Astrocyte of the spinal cord (primary cell): ENCODE results near the gene CLBA1.

Experiments
- DNase-seq: peaks from one replicate; pipeline ENCODE4 v3.0.0; 2011; ENCODE audit warnings: low read depth, low spot score
- H3K4me3 ChIP-seq: 2 replicates; pipeline ENCODE4 v1.5.1; 2011; ENCODE audit warnings: low read depth, mild to moderate bottlenecking, low read length, moderate library complexity
- in situ Hi-C: cut with HindIII; loops from 2 replicates; pipeline ENCODE4 v1.10.0; 2017; ENCODE audit warnings: low sequenced_read_pairs
- TF ChIP-seq, protein P1 (sequence below): IDR thresholded peaks from 2 replicates; pipeline ENCODE4 v1.5.1; 2012; ENCODE audit warnings: low read depth, mild to moderate bottlenecking, low read length, inconsistent platforms

CLBA1 gene

DNA sequence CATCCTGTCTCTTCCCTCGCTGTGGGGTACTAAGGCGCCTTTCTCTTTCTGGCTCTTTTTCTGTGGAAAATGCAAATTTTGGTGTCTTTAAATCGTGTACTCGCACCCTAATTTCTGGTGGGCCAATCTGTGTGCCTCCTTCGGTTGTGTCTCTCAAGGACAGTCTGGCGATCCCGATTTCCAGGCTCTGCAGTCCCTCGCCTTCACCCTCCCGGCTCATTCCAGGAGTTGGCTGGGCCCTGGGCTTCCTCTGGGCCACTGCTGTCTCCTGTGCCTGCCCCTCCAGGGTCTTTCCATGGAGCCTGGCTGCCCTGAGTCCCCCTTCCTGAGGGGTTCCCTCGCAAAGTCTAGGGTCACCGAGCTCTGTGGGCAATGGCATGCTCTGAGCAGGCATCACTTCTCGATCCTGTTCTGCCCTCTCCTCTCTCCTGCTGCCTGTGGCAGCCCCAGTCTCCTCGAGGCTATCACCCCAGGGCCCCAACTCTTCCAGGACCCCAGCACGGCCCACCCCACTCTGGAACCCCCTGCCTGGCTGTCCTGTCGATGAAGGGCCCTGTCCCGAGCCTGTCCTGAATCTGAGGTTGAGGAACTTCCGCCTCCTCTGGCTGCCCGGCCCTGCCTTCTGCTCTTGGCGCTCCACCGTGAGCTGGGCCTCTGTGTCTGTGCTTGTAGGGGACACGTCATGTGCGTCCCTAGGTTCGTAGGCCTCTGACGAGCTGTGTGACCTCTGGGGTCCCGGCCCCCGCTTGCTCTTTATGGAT lies 31.5 kb upstream of the CLBA1 start:
- no peak overlapping the region for H3K4me3 ChIP-seq
- in situ Hi-C loops, result no loop called here
- TF ChIP-seq, protein P1, sequence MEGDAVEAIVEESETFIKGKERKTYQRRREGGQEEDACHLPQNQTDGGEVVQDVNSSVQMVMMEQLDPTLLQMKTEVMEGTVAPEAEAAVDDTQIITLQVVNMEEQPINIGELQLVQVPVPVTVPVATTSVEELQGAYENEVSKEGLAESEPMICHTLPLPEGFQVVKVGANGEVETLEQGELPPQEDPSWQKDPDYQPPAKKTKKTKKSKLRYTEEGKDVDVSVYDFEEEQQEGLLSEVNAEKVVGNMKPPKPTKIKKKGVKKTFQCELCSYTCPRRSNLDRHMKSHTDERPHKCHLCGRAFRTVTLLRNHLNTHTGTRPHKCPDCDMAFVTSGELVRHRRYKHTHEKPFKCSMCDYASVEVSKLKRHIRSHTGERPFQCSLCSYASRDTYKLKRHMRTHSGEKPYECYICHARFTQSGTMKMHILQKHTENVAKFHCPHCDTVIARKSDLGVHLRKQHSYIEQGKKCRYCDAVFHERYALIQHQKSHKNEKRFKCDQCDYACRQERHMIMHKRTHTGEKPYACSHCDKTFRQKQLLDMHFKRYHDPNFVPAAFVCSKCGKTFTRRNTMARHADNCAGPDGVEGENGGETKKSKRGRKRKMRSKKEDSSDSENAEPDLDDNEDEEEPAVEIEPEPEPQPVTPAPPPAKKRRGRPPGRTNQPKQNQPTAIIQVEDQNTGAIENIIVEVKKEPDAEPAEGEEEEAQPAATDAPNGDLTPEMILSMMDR, result no peak
- DNase-seq, result no peak

DNA sequence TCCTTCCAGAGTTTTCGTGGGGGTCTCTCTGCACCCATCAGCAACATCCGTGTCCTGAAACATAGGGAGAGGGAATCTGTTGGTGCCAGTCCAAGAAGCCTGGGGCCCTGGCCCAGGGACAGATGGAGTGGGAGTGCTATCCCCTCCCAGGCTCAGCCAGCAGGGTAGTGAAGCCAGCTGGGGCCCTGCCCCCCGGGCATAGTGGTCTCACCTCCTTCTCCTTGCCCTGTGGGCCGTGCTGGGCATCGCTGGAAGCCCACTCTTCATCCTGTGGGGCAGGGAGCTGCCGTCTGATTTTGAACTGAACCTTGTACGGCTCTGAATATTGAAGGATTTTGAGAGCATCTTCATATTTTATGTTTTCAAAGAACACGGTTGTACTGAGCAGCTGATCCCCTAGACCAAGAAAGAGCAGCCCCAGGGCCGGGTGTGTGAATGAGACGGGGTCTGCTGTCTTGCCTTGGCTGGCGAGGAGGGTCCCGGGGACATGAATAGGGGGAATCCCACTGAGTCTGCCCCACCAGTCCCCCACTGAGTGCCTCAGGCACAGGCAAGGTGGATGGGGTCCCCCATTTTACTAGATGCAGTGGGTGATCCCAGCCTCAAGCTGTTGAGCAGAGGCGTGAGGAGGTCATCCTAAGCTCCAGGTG lies 30.7 kb upstream of the CLBA1 start:
- TF ChIP-seq, protein P1, result no peak
- no peak overlapping the region for H3K4me3 ChIP-seq
- no peak for DNase-seq
- in situ Hi-C loops, result no loop called here

DNA sequence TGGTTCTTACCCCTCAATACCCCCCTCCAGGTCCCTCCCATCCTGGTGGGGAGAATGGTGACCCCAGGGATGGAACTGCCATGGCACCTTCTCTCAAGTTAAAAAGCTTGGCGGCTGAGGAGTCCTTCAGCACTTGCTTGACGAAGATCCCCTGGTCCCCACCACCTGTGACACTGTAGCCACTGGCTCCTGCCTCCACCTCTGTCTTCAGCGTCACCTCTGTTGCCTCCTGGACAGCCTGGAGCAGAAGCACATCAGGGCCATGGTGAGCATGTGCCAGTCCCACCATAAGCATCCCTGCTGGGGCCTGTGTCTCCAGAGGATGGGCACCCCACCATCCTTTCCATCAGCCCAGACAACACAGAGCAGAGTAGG lies 30.2 kb upstream of the CLBA1 start:
- no peak for DNase-seq
- in situ Hi-C loops, result no loop called here
- TF ChIP-seq, protein P1, result no peak
- no peak overlapping the region for H3K4me3 ChIP-seq

DNA sequence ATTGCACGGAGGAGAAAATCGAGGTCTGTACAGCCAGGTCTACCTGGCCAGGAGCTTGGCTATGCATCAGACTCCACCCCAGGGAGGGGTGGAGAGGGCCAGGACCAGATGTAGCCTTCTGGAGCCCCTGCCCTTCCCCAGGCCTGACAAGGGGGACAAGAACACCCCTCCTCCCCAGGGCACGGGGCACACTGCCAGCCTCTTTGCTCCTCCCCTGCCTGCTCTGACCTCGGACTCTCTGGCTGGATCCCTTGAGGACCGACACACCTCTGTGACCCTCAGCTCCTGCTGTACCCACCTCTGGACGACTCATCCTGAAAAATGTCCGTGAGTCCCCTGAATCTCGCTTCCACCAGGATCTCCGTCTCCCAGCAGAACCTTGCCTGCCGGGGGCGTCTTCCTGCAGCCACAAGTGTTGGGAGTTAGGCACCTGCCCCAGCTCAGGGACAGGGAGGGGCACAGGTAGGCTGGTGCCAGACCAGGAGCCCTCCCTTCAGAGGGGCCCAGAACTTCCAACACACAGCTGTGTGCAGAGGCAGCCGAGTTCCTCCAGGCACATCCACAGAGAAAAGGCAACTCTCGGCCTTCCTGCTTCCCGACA lies 29.2 kb upstream of the CLBA1 start:
- in situ Hi-C loops, result no loop called here
- H3K4me3 ChIP-seq, result no peak overlapping the region
- TF ChIP-seq, protein P1, result no peak
- DNase-seq, result no peak

DNA sequence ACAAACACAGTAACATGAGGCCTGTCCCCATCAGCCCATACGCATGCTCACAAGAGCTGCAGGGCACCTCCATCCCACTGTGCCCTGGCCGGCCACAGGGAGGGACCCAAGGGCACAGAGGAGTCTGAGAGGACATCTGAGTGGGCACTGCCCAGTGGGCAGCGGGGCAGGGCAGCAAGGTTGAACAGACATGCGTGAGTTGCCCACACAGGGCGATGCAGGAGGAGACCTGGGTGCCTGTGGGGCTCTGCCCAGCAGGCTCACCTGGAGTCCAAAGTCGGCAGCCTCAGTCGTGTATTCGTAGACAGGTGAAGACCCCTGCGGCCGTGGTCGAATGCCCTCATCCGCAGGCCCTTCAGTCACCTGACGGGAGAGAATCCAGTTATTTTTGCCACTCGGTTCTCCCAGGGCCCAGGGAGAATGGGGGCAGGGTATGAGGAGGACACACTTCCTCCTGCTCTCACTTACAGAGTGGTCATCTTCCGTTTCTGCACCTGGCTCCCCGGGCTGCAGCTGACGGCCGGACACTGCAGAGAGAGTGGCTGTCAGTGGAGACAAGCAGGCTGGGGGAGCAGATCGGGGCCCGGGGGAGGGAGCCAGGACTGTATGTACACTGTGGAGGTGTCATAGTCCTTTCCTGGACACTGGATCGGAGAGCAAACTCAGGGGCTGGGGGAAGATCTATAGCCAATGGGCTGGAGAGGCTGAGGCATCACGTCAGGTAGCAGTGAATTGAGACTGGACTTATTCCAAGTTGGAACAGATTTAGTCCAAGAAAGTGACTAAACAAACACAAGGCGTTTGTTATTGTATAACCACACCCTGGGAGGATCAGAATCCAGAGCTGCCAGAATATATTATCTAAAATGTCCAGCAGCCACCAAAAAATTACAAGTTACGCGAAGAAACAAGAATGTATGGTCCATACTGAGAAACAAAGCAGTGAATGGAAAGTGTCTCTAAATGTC lies 28.2 kb upstream of the CLBA1 start:
- no peak overlapping the region for H3K4me3 ChIP-seq
- in situ Hi-C loops, result no loop called here

More for the DNA sequence above, 28.2 kb upstream of the CLBA1 start:
- TF ChIP-seq, protein P1, result no peak
- DNase-seq, result no peak
